GM10847 (cell line): ENCODE measurements around the gene INTS3.

Experiments
- POLR2A ChIP-seq: IDR thresholded peaks from 2 replicates; pipeline ENCODE4 v1.6.1; 2011; ENCODE audit not compliant: insufficient read length; ENCODE audit errors: extremely low read depth

The INTS3 gene

DNA sequence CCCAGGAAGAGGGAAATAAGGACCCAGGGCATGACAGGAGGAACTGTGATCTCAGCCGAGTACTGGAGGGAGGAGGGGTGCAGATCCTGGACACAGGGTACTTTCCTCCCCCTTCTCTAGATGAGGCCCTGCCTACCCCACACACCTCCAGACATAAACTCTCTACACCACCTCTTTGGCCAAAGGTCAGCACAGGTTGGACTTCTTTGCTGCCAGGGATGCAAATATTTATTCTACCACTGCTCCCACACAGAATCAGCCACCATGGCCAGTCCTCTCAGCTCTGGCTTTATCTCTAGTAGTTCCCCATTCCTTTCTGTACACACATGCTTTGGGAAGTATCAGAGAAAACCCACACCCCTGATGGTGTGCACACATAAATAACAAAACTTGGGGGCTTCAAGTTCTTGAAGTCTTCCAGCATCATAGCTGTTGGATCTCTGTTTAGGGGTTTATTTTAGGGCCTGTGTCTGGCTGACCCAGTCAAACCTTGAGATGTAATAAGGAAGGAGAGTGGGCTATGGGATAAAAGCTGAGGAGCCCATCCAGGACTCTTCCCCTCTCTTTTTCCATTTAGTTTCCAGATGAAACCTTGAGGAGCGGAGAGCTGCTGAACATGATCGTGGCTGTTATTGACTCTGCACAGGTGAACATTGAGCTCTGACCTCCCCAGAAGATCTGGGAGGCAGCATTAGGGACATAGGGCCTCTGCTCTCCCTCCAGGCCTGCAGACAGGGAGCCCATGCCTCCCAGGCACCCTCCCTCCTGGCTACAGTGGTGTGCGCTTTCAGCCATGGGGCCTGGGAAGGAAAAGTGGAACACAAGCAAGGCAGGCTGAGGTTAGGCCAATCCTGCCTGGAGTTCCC lies 40.7 kb downstream of the INTS3 start:
- no peak for TF ChIP-seq POLR2A

DNA sequence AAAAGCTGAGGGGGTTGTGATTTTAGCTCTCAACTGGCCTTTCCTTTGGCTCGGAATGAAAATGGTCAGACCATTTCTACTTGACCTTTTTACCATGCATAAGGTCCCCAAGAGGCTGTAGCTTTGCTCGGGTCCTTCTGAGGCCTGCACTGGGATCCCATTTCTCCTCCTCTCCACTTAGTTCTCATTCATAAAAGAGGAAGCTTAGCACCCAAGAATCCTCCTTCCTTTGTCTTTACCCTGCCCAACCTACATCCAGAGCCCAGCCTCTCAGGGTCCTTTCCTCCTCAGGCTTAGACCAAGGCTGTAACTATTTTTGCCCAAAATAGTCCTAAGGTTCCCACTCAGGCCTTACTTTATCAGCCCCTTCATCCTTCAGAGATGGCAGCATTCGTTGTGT lies 41.4 kb downstream of the INTS3 start:
- TF ChIP-seq POLR2A, result no peak

GRCh38 chr1:153770797-153771196 lies 42.9 kb downstream of the INTS3 start:
- TF ChIP-seq POLR2A, result no peak

GRCh38 chr1:153771261-153771660 lies 43.4 kb downstream of the INTS3 start:
- no peak for TF ChIP-seq POLR2A

- no peak for TF ChIP-seq POLR2A
Measured at GRCh38 chr1:153771841-153772593, 44.2 kb downstream of the INTS3 start.

- TF ChIP-seq POLR2A, result no peak
Measured at GRCh38 chr1:153773096-153773921, 45.5 kb downstream of the INTS3 start.

DNA sequence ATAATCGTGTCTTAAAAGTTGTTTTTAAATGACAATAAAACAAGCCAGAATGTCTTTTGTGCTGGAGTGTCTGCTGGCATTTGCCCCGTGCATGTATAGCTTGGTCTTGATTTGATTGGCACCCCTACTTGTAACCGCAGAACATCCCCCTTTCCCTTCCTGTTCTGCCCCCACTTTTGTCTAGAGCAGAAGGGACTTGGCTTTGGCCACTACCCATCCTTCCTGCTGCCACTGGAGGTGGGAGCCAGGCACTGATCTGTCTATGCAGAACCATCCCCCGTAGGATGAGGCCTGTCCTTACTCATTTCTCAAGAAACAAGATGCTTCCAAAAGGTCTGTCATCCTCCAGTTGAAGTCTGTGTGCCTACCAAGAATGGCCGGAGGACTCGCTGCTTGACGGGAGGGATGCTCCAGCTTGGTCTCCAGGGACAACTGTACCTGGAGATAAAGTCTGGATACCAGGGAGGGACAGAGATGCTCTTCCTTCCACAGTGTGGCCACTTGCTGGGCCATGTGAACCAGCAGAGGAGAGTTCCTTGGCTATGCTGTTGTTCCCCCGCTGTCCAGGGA lies 46.3 kb downstream of the INTS3 start:
- no peak for TF ChIP-seq POLR2A

- TF ChIP-seq POLR2A, result no peak
Measured at GRCh38 chr1:153774780-153775457, 47.1 kb downstream of the INTS3 start, which contains the start of gene SLC27A3. Gene SLC27A3 (plus strand): TSS chr1:153775407. CDS start chr1:153775498, 91 bp downstream.

GRCh38 chr1:153775458-153776327 lies 47.8 kb downstream of the INTS3 start:
- no peak for TF ChIP-seq POLR2A

- TF ChIP-seq POLR2A, result no peak
Measured at GRCh38 chr1:153776352-153776751, 48.5 kb downstream of the INTS3 start.

GRCh38 chr1:153776845-153777370 lies 49.1 kb downstream of the INTS3 start:
- no peak for TF ChIP-seq POLR2A

DNA sequence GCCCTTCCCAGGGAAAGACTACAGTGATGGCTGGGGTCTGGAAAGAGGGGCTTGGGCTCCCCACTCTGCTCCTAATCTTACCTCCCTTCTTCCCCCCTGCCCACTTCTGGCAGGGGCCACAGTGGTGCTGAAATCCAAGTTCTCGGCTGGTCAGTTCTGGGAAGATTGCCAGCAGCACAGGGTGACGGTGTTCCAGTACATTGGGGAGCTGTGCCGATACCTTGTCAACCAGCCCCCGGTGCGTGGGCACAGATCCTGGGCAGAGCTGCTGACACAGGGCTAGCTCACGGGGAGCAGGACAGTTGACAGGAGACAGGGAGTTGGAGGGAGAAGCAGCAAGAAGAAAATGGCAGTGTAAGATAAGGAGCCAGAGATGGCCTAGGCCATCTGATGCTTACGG lies 49.8 kb downstream of the INTS3 start:
- TF ChIP-seq POLR2A, result no peak
